NB4 (cell line): ENCODE data around the gene TMEM185B.

Source experiments
- DNase-seq: peaks from one replicate; pipeline ENCODE4 v3.0.0; 2010; ENCODE audit warnings: low read depth
- H3K4me3 ChIP-seq: one replicate; pipeline ENCODE4 v1.5.1; 2011; ENCODE audit warnings: mild to moderate bottlenecking, low read depth, low read length, moderate library complexity
- MAX ChIP-seq: IDR thresholded peaks from 2 replicates; pipeline ENCODE4 v1.6.1; 2011; ENCODE audit warnings: low read depth, low read length
- MYC ChIP-seq: IDR thresholded peaks from 2 replicates; pipeline ENCODE4 v1.6.1; 2011; ENCODE audit warnings: low read depth, low read length
- POLR2A ChIP-seq: IDR thresholded peaks from 2 replicates; pipeline ENCODE4 v1.6.1; 2011; ENCODE audit warnings: mild to moderate bottlenecking; ENCODE audit not compliant: insufficient read length; ENCODE audit errors: extremely low read depth
- TF ChIP-seq, protein P1 (sequence below): IDR thresholded peaks from one replicate; pipeline ENCODE4 v1.5.1; 2012; ENCODE audit warnings: low read depth, low read length

TMEM185B gene

DNA sequence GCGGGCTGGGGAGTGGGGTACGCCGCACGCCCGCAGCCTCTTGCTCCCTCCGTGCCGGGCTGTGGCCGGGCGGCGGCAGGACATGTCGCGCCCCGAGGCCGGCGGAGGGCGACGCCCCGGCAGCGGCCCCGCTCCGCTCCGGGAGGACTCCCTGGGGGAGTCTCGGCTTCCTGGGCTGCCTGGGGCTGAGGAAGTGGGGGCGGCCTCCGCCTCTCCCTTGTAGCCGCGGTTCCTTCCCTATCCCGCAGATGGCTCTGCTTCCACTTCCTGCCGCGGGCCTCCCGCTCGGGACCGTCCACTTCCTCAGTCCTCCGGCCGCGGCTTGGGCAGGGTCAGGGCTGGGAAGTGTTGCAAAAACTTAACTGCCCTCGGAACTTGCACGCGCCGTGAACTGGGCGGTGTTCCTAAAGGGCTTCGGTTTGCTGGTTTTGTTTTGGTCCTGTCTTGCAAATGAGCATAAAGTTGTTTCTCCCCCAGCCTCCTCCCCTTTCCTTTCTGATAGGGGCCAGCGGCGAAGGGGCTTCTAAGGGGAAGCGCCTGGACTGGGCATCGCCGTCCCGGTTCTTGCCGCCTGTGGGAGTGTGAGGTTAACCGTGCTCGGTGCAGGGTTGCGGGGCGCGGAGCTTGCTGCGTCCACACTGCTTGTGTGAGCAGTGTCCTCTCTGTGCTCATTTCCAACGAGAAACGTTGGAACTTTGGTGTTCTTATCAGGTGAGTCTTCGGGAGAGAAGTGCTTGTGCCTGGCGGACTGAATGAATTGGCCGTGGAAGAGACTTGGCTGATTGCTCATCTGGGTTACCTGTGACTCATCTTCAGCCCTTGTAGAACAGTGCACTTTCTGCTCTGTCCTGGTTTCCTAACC is 30.1 kb upstream of the TMEM185B start:
- peak; percentile 95 for DNase-seq
- TF ChIP-seq MAX (peak; percentile 10), POLR2A (no peak), MYC (peak; percentile 17; the same call in 1 of the 2 replicates)
- TF ChIP-seq, protein P1, sequence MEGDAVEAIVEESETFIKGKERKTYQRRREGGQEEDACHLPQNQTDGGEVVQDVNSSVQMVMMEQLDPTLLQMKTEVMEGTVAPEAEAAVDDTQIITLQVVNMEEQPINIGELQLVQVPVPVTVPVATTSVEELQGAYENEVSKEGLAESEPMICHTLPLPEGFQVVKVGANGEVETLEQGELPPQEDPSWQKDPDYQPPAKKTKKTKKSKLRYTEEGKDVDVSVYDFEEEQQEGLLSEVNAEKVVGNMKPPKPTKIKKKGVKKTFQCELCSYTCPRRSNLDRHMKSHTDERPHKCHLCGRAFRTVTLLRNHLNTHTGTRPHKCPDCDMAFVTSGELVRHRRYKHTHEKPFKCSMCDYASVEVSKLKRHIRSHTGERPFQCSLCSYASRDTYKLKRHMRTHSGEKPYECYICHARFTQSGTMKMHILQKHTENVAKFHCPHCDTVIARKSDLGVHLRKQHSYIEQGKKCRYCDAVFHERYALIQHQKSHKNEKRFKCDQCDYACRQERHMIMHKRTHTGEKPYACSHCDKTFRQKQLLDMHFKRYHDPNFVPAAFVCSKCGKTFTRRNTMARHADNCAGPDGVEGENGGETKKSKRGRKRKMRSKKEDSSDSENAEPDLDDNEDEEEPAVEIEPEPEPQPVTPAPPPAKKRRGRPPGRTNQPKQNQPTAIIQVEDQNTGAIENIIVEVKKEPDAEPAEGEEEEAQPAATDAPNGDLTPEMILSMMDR = peak; percentile 9
- peak overlapping the region; percentile 75 for H3K4me3 ChIP-seq

DNA sequence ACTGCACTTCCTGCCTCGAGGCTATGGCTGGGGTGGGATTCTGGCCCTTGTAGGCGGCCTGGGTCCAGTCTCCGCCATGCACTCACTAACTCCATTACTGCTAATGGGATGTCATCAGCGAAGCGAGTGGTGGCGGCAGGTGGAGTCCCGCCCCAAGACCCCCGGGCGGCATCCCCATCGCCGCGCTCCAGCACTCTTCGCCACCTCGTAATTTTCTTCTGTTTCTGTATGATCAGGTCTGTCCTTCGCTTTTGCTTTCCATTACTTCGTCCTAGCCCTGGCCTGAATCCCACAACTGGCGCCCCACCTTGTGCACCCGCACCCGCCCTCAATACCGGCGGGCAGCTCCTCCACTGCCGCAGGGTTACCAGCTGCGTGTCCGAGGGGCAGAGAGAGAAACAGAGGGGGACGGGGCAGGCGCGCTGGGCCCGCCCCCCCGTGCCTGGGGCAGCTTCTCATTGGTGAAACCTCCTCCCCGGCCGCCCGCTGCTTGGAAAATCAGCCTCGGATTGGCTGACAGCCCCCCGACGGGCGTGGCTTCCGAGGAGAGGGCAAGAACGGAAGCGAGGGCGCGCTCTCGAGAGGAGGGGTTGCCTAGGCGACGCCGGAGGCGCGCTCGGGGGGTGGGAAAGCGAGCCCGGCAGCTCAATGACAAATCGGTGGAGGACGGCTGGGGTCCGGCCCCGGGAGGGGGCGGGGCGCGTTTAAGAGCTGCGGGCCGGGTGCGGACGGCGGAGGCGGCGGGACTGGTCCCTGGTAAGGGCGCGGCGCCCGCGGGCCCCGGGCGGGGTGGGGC is 29.2 kb upstream of the TMEM185B start, which contains the start of gene RALB:
Gene RALB, plus strand, starts transcription at position 628 of the 796 bp plus-strand sequence. CDS start 25,813 bp downstream, outside the sequence.
- H3K4me3 ChIP-seq = peak within 1 kb of the TSS; percentile 75
- TF ChIP-seq MYC (no peak), MAX (no peak), POLR2A (peak; percentile 83)
- TF ChIP-seq, protein P1 = no peak
- DNase-seq = peak; percentile 100

GRCh38 chr2:120251880-120252224 is 28.7 kb upstream of the TMEM185B start:
- peak; percentile 86 for DNase-seq
- TF ChIP-seq MYC (peak; percentile 75), MAX (peak; percentile 74), POLR2A (no peak)
- TF ChIP-seq, protein P1 = no peak
- H3K4me3 ChIP-seq = peak overlapping the region; percentile 67

- TF ChIP-seq, protein P1 = no peak
- TF ChIP-seq MAX (no peak), POLR2A (no peak), MYC (no peak)
- H3K4me3 ChIP-seq = no peak overlapping the region
- DNase-seq = peak; percentile 36
These were observed 27.9 kb upstream of the TMEM185B start for GRCh38 chr2:120251078-120251477.

DNA sequence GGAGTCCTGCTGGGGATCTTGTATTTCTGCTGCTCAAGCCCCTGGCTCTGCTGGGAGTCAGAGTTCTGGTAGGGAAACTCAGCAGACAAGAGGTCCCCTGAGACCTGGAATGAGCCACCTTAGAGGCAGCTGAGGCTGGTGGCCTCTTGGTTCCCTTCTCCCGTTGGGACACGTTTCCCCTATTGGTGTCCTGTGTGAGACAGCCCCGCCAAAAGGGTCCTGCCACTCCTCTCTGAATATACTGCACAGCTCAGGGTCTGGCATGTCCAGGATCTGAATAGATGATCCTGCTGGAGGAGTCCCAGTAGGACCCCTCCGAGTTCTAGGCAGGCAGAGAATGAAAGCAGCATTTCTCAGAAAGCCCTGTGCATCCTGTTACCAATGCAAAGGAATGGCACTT is 27.4 kb upstream of the TMEM185B start:
- no peak overlapping the region for H3K4me3 ChIP-seq
- no peak for DNase-seq
- no peak for TF ChIP-seq MYC
- no peak for TF ChIP-seq POLR2A
- no peak for TF ChIP-seq MAX

GRCh38 chr2:120247851-120248250 is 24.7 kb upstream of the TMEM185B start:
- no peak for DNase-seq
- TF ChIP-seq, protein P1 = no peak
- TF ChIP-seq POLR2A (no peak), MYC (no peak), MAX (no peak)
- no peak overlapping the region for H3K4me3 ChIP-seq
